HL-60 (cell line): ENCODE data around the gene ENOX2.

Experiments
- GABPA ChIP-seq: IDR thresholded peaks from 2 replicates; pipeline ENCODE4 v1.6.1; 2012; ENCODE audit warnings: low read depth
- POLR2AphosphoS5 ChIP-seq: IDR thresholded peaks from 2 replicates; pipeline ENCODE4 v1.6.1; 2012; ENCODE audit warnings: low read depth
- REST ChIP-seq: IDR thresholded peaks from 2 replicates; pipeline ENCODE4 v1.6.1; 2012; ENCODE audit warnings: low read depth; ENCODE audit not compliant: insufficient replicate concordance
- SPI1 ChIP-seq: IDR thresholded peaks from 2 replicates; pipeline ENCODE4 v1.6.1; 2012; ENCODE audit warnings: low read depth, mild to moderate bottlenecking, borderline replicate concordance
- TF ChIP-seq, protein P1 (sequence below): IDR thresholded peaks from one replicate; pipeline ENCODE4 v1.5.1; 2011; ENCODE audit warnings: low read length, control low read depth, inconsistent platforms; ENCODE audit not compliant: insufficient read depth

DNA sequence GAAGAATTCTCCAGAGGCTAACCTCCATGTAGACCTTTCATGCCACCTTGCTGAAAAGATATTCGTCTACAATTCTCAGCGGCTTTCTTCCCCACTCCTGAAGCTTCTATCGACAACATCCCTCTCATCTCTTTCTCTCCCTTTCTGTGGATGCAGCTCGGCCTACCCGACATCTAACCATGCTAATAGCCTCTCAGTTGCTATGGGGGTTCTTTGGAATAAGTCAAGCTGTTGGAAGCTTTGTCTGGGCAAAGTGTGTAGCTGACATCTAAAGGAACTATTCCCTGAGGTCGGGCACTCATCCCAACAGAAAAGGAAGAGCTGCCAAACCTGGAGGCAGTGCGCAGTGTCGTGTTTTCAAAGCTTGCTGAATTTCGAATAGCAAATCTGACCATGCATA, 309.1 kb downstream of the ENOX2 start:
- TF ChIP-seq, protein P1, sequence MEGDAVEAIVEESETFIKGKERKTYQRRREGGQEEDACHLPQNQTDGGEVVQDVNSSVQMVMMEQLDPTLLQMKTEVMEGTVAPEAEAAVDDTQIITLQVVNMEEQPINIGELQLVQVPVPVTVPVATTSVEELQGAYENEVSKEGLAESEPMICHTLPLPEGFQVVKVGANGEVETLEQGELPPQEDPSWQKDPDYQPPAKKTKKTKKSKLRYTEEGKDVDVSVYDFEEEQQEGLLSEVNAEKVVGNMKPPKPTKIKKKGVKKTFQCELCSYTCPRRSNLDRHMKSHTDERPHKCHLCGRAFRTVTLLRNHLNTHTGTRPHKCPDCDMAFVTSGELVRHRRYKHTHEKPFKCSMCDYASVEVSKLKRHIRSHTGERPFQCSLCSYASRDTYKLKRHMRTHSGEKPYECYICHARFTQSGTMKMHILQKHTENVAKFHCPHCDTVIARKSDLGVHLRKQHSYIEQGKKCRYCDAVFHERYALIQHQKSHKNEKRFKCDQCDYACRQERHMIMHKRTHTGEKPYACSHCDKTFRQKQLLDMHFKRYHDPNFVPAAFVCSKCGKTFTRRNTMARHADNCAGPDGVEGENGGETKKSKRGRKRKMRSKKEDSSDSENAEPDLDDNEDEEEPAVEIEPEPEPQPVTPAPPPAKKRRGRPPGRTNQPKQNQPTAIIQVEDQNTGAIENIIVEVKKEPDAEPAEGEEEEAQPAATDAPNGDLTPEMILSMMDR = no peak
- TF ChIP-seq POLR2AphosphoS5 (no peak), REST (no peak), SPI1 (no peak), GABPA (no peak)
